HEK293 (cell line): Measurements from ENCODE around the gene SWAP70.

ENCODE experiments used
- CTCF ChIA-PET: fragments of 350-600 bp; formaldehyde crosslinking; extraction: SDS; loops from one replicate; lab custom pipeline; 2021; ENCODE audit warnings: antibody characterized with exemption; lab: Yijun Ruan, JAX
- POLR2A ChIA-PET: fragments of 300-600 bp; formaldehyde crosslinking; extraction: SDS; loops from one replicate; lab custom pipeline; 2020; ENCODE audit warnings: antibody characterized with exemption, inconsistent platforms; lab: Yijun Ruan, JAX
- H3K27ac ChIP-seq: fragments of 200-500 bp; sonication (Bioruptor generic); 2 replicates; pipeline ENCODE4 v1.5.1; 2014; ENCODE audit warnings: low read depth, low read length, control low read depth, inconsistent platforms; ENCODE audit errors: extremely low read depth
- H3K36me3 ChIP-seq, 2 experiments: fragments of 200-500 bp in 1 of 2; sonication (Bioruptor generic) in 1 of 2; 1 replicate in 1 of 2; 2 replicates in 1 of 2; pipeline ENCODE4 v1.5.1; 2014 to 2017; ENCODE audit warnings: inconsistent platforms in 2 of 2, low read length in 2 of 2; ENCODE audit not compliant: control insufficient read depth in 2 of 2, insufficient read depth in 1 of 2
- H3K4me1 ChIP-seq: fragments of 200-500 bp; sonication (Bioruptor generic); 2 replicates; pipeline ENCODE4 v1.5.1; 2014; ENCODE audit warnings: mild to moderate bottlenecking, low read length, inconsistent platforms; ENCODE audit not compliant: control insufficient read depth, insufficient read depth
- H3K4me3 ChIP-seq: 2 replicates; pipeline ENCODE4 v1.5.1; 2011; ENCODE audit warnings: low read depth, mild to moderate bottlenecking, control low read depth, low read length, moderate library complexity
- H3K9me3 ChIP-seq: fragments of 200-500 bp; sonication (Bioruptor generic); 2 replicates; pipeline ENCODE4 v1.5.1; 2014; ENCODE audit warnings: low read depth, low read length, inconsistent platforms; ENCODE audit not compliant: control insufficient read depth, insufficient read depth
- FEZF1 ChIP-seq: fragments of 450-650 bp; formaldehyde crosslinking; IDR thresholded peaks from 2 replicates; pipeline ENCODE4 v1.5.1; 2016; ENCODE audit warnings: missing biosample characterization, missing genetic modification characterization
- GLI2 ChIP-seq: fragments of 450-650 bp; formaldehyde crosslinking; IDR thresholded peaks from 2 replicates; pipeline ENCODE4; 2017; ENCODE audit warnings: missing biosample characterization, missing genetic modification characterization, low read depth, borderline replicate concordance
- HOXC10 ChIP-seq: sonication (generic); formaldehyde crosslinking; IDR thresholded peaks from 2 replicates; pipeline ENCODE4 v1.8.1; 2023; ENCODE audit warnings: mild to moderate bottlenecking, missing genetic modification reagents
- KLF8 ChIP-seq: fragments of 450-650 bp; formaldehyde crosslinking; IDR thresholded peaks from 2 replicates; pipeline ENCODE4 v1.5.1; 2016; ENCODE audit warnings: missing biosample characterization, missing genetic modification characterization
- RBAK ChIP-seq: fragments of 450-650 bp; formaldehyde crosslinking; IDR thresholded peaks from 2 replicates; pipeline ENCODE4 v1.5.1; 2016; ENCODE audit warnings: missing biosample characterization, missing genetic modification characterization
- TRIM28 ChIP-seq: IDR thresholded peaks from 2 replicates; pipeline ENCODE4 v1.6.1; 2011; ENCODE audit warnings: low read length, control low read depth, borderline replicate concordance
- ZNF148 ChIP-seq: fragments of 450-650 bp; formaldehyde crosslinking; IDR thresholded peaks from 2 replicates; pipeline ENCODE4 v1.5.0; 2017; ENCODE audit warnings: missing biosample characterization, missing genetic modification characterization, borderline replicate concordance
- ZNF184 ChIP-seq: fragments of 450-650 bp; IDR thresholded peaks from 2 replicates; pipeline ENCODE4 v1.5.1; 2018; ENCODE audit warnings: missing biosample characterization, mild to moderate bottlenecking, missing genetic modification characterization
- ZNF223 ChIP-seq: fragments of 450-650 bp; formaldehyde crosslinking; IDR thresholded peaks from 2 replicates; pipeline ENCODE4 v1.5.1; 2016; ENCODE audit warnings: missing biosample characterization, missing genetic modification characterization
- ZNF266 ChIP-seq: fragments of 450-650 bp; formaldehyde crosslinking; IDR thresholded peaks from 2 replicates; pipeline ENCODE4 v1.5.1; 2016; ENCODE audit warnings: missing biosample characterization, missing genetic modification characterization, low read depth
- ZNF274 ChIP-seq, 2 experiments: fragments of 200-500 bp in 1 of 2; fragments of 450-650 bp in 1 of 2; sonication (Bioruptor generic) in 1 of 2; formaldehyde crosslinking in 1 of 2; IDR thresholded peaks; 2 replicates each; pipeline versions ENCODE4 v1.5.1 to v1.6.1; 2014 to 2016; ENCODE audit warnings: borderline replicate concordance in 1 of 2, inconsistent platforms in 1 of 2, low read length in 1 of 2, missing biosample characterization in 1 of 2, missing genetic modification characterization in 1 of 2
- ZNF341 ChIP-seq: fragments of 450-650 bp; formaldehyde crosslinking; IDR thresholded peaks from 2 replicates; pipeline ENCODE4; 2016; ENCODE audit warnings: low read depth, missing biosample characterization, missing genetic modification characterization
- ZNF350 ChIP-seq: fragments of 450-650 bp; formaldehyde crosslinking; IDR thresholded peaks from 2 replicates; pipeline ENCODE4 v1.5.0; 2017; ENCODE audit warnings: missing biosample characterization, mild to moderate bottlenecking, missing genetic modification characterization
- ZNF423 ChIP-seq: fragments of 450-650 bp; formaldehyde crosslinking; IDR thresholded peaks from 2 replicates; pipeline ENCODE4 v1.5.1; 2016; ENCODE audit warnings: missing biosample characterization, missing genetic modification characterization
- ZNF426 ChIP-seq: fragments of 450-650 bp; formaldehyde crosslinking; IDR thresholded peaks from 2 replicates; pipeline ENCODE4 v1.5.1; 2017; ENCODE audit warnings: missing biosample characterization, missing genetic modification characterization, mild to moderate bottlenecking, inconsistent platforms, moderate library complexity
- ZNF48 ChIP-seq: fragments of 450-650 bp; formaldehyde crosslinking; IDR thresholded peaks from 2 replicates; pipeline ENCODE4 v1.5.1; 2016; ENCODE audit warnings: missing biosample characterization, missing genetic modification characterization
- ZNF514 ChIP-seq: fragments of 450-650 bp; formaldehyde crosslinking; IDR thresholded peaks from 2 replicates; pipeline ENCODE4 v1.5.1; 2016; ENCODE audit warnings: missing biosample characterization, missing genetic modification characterization
- ZNF521 ChIP-seq: fragments of 450-650 bp; formaldehyde crosslinking; IDR thresholded peaks from 2 replicates; pipeline ENCODE4 v1.5.1; 2017; ENCODE audit warnings: missing biosample characterization, mild to moderate bottlenecking, missing genetic modification characterization
- ZNF530 ChIP-seq: fragments of 450-650 bp; formaldehyde crosslinking; IDR thresholded peaks from 2 replicates; pipeline ENCODE4 v1.5.1; 2016; ENCODE audit warnings: low read depth, missing biosample characterization, missing genetic modification characterization
- ZNF76 ChIP-seq: fragments of 450-650 bp; formaldehyde crosslinking; IDR thresholded peaks from 2 replicates; pipeline ENCODE4; 2016; ENCODE audit warnings: low read depth, missing biosample characterization, missing genetic modification characterization, borderline replicate concordance
- ZNF843 ChIP-seq: fragments of 450-650 bp; formaldehyde crosslinking; IDR thresholded peaks from 2 replicates; pipeline ENCODE4 v1.5.1; 2016; ENCODE audit warnings: missing biosample characterization, missing genetic modification characterization
- ZSCAN16 ChIP-seq: fragments of 450-650 bp; formaldehyde crosslinking; IDR thresholded peaks from 2 replicates; pipeline ENCODE4 v1.5.1; 2016; ENCODE audit warnings: missing biosample characterization, missing genetic modification characterization
- ZSCAN23 ChIP-seq: fragments of 450-650 bp; formaldehyde crosslinking; IDR thresholded peaks from 2 replicates; pipeline ENCODE4 v1.5.1; 2016; ENCODE audit warnings: missing biosample characterization, missing genetic modification characterization

Gene SWAP70

GRCh38 chr11:9736365-9736764 is 72.5 kb downstream of the SWAP70 start:
- ChIA-PET CTCF (interaction anchor here (4.4 kb wide), 1 partner anchor 11 kb away, joined by 17 read pairs; no protein-coding TSS in a partner anchor), POLR2A (no interaction called here)
- H3K27ac ChIP-seq: no peak overlapping the region
- H3K4me1 ChIP-seq: no peaks in the 10 kb centered on the region
- H3K9me3 ChIP-seq: no peaks in the 10 kb centered on the region
- peaks cover 0 to 65% of the 10 kb centered on the region in 2 experiments; a peak in 2 of 3 replicates for H3K36me3 ChIP-seq
- no peak overlapping the region for H3K4me3 ChIP-seq
- TF ChIP-seq ZNF274 (IDR thresholded peaks at IDR 0.05; ENCODE audit: low read length): no peak
- TF ChIP-seq ZNF274 (tag by site-specific recombination; IDR thresholded peaks at IDR 0.05; ENCODE audit: borderline replicate concordance): no peak
- no peak for TF ChIP-seq ZNF514
- no peak for TF ChIP-seq ZNF266 (tag by site-specific recombination)
- no peak for TF ChIP-seq ZNF521
- no peak for TF ChIP-seq ZNF341

GRCh38 chr11:9738116-9738515 is 74.2 kb downstream of the SWAP70 start:
- no peak overlapping the region for H3K27ac ChIP-seq
- peaks cover 0 to 61% of the 10 kb centered on the region in 2 experiments; a peak in 2 of 3 replicates for H3K36me3 ChIP-seq
- H3K9me3 ChIP-seq: no peaks in the 10 kb centered on the region
- TF ChIP-seq ZNF843 (tag by site-specific recombination) (no peak), ZNF148 (tag by site-specific recombination) (no peak)
- H3K4me1 ChIP-seq: no peaks in the 10 kb centered on the region
- ChIA-PET POLR2A (no interaction called here), CTCF (interaction anchor here (4.4 kb wide), 1 partner anchor 10 kb away, joined by 17 read pairs; no protein-coding TSS in a partner anchor)
- no peak overlapping the region for H3K4me3 ChIP-seq

GRCh38 chr11:9738707-9739106 is 74.8 kb downstream of the SWAP70 start:
- ChIA-PET POLR2A (no interaction called here), CTCF (interaction anchor here (4.4 kb wide), 1 partner anchor 9 kb away, joined by 17 read pairs; no protein-coding TSS in a partner anchor)
- Histone ChIP-seq H3K9me3 (no peaks in the 10 kb centered on the region), H3K27ac (no peak overlapping the region), H3K4me1 (no peaks in the 10 kb centered on the region), H3K36me3 (peaks cover 0 to 57% of the 10 kb centered on the region in 2 experiments; a peak in 2 of 3 replicates), H3K4me3 (no peak overlapping the region)
- no peak for TF ChIP-seq ZNF223 (tag by site-specific recombination)
- TF ChIP-seq TRIM28: no peak
- TF ChIP-seq ZNF76: no peak
- TF ChIP-seq ZNF341: no peak
- no peak for TF ChIP-seq HOXC10 (CRISPR knock-in tag)
- TF ChIP-seq ZSCAN23: no peak
- TF ChIP-seq GLI2 (tag by site-specific recombination): no peak
- no peak for TF ChIP-seq RBAK (tag by site-specific recombination)
- no peak for TF ChIP-seq ZNF48 (tag by site-specific recombination)
- no peak for TF ChIP-seq FEZF1
- no peak for TF ChIP-seq ZSCAN16 (tag by site-specific recombination)
- TF ChIP-seq ZNF184 (tag by site-specific recombination): no peak
- TF ChIP-seq ZNF426 (tag by site-specific recombination): no peak
- TF ChIP-seq ZNF423: no peak
- no peak for TF ChIP-seq ZNF530 (tag by site-specific recombination)
- TF ChIP-seq ZNF274 (IDR thresholded peaks at IDR 0.05; ENCODE audit: low read length): no peak
- TF ChIP-seq ZNF274 (tag by site-specific recombination; IDR thresholded peaks at IDR 0.05; ENCODE audit: borderline replicate concordance): no peak
- no peak for TF ChIP-seq KLF8
- TF ChIP-seq ZNF350: no peak
- no peak for TF ChIP-seq ZNF266 (tag by site-specific recombination)
